Glutamatergic neuron (in vitro differentiated cells): ENCODE measurements around the gene TELO2. TPM values are rescaled to one million over a fixed set of nuclear protein-coding genes. Genes with fewer than 3 reads are reported as not detected.
"Not testable (repeated sequence)": the region's sequence is repeated elsewhere in the genome, so short reads cannot be mapped to it uniquely, and the experiment has no call there.

Experiments used
- DNase-seq: peaks from one replicate; pipeline ENCODE4 v3.0.0; 2022
- H3K27ac Mint-ChIP-seq: one replicate; pipeline ENCODE4 v1.8.0; 2020; ENCODE audit warnings: mild to moderate bottlenecking, mixed read lengths, inconsistent platforms; ENCODE audit not compliant: unreplicated experiment
- H3K27me3 Mint-ChIP-seq: one replicate; pipeline ENCODE4 v1.8.0; 2020; ENCODE audit warnings: mild to moderate bottlenecking, moderate library complexity, mixed read lengths, inconsistent platforms; ENCODE audit not compliant: unreplicated experiment
- H3K36me3 Mint-ChIP-seq: one replicate; pipeline ENCODE4 v1.8.0; 2020; ENCODE audit warnings: mild to moderate bottlenecking, mixed read lengths, inconsistent platforms; ENCODE audit not compliant: unreplicated experiment
- H3K4me1 Mint-ChIP-seq: one replicate; pipeline ENCODE4 v1.8.0; 2020; ENCODE audit warnings: mild to moderate bottlenecking, low read depth, mixed read lengths, inconsistent platforms; ENCODE audit not compliant: unreplicated experiment
- H3K4me3 Mint-ChIP-seq: one replicate; pipeline ENCODE4 v1.8.0; 2020; ENCODE audit warnings: mild to moderate bottlenecking, mixed read lengths, inconsistent platforms; ENCODE audit not compliant: unreplicated experiment
- H3K9me3 Mint-ChIP-seq: one replicate; pipeline ENCODE4 v1.8.0; 2020; ENCODE audit warnings: mild to moderate bottlenecking, moderate library complexity, mixed read lengths, inconsistent platforms; ENCODE audit not compliant: unreplicated experiment
- CTCF ChIP-seq: fragments of 200-600 bp; sonication (generic); IDR thresholded peaks from one replicate; pipeline ENCODE4 v1.5.0; 2021; ENCODE audit not compliant: partially characterized antibody, unreplicated experiment
- total RNA-seq: library from RNA; stranded (reverse); fragmentation: NEBNext Ultra II Directional; extraction: Animal tissue kit (Norgen Biotek cat#: 25700); gene quantifications from one replicate; pipeline ENCODE4 v1.2.1, GENCODE V29; 2021; ENCODE audit not compliant: unreplicated experiment

Gene TELO2
- total RNA-seq, 1 donor from 2014 or later, result 101 TPM

- no peak for DNase-seq
- Mint-ChIP-seq H3K27me3 (peaks cover 9% of the 10 kb centered on the region), H3K4me3 (no peak overlapping the region), H3K9me3 (peaks cover 8% of the 10 kb centered on the region), H3K36me3 (no peaks in the 10 kb centered on the region), H3K27ac (no peak overlapping the region), H3K4me1 (peaks cover 5% of the 10 kb centered on the region)
- TF ChIP-seq CTCF, result no peak
These were observed 16.1 kb upstream of the TELO2 start for GRCh38 chr16:1477033-1477432.

DNA sequence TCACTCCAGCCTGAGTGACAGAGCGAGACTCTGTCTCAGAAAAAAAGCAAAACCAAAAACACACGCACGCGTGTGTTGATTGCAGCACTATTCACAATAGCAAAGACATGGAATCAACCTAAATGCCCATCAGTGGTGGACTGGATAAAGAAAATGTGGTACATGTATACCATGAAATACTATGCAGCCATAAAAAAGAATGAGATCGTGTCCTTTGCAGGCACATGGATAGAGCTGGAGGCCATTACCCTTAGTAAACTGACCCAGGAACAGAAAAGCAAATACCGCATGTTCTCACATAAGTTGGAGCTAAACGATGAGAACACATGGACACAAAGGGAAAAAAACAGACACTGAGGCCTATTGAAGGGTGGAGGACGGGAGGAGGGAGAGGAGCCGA, 14.2 kb upstream of the TELO2 start:
- H3K36me3 Mint-ChIP-seq, H3K4me1 Mint-ChIP-seq, H3K9me3 Mint-ChIP-seq, H3K27ac Mint-ChIP-seq, H3K27me3 Mint-ChIP-seq, DNase-seq: not testable (repeated sequence)
- peak overlapping the region; percentile 9 for H3K4me3 Mint-ChIP-seq

DNA sequence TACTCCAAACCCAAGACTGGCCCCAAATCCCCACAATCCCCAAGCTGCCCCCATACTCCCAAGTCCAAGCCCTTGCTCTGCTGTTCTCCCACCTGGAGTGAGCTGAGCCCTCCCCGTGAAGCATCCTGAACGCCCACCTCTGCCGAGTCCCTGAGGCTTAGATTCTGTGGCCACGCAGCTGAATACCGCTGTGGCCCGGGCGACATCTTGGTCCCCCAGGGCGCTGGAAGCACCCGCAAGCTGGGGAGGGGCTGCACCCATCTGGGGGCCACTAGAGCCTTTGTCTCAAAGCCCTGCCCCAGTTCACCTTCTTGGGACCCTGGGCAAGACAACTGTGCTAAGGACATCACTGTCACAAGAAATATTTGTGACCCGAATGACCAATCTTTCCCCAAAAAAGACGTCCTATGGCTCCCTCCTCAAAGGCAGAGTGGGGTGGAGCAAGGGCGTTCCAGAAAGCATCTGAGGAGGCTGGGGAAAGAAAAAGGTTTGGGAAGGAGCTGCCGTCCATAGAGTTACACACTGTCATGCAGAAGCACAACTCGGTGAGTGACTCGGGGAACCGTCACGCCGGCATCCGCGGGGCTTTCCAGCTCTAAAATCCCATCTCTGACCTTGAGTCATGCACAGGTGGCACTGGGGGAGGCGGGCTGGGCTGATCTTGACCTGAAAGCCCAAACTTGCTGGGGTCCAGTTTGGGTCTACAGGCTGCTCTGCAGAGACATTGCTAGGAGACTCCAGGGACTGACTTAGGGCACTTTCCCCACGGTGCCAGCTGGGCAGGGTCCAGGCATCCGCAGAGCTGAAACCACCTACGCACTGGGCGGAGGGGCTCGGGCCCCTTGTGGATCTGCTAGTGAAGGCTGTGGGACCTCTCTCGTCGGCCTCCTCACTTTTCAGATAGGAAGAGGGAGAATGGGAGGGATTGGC, 11.0 kb upstream of the TELO2 start:
- peaks cover 1% of the 10 kb centered on the region for H3K9me3 Mint-ChIP-seq
- peaks cover 7% of the 10 kb centered on the region for H3K27me3 Mint-ChIP-seq

DNA sequence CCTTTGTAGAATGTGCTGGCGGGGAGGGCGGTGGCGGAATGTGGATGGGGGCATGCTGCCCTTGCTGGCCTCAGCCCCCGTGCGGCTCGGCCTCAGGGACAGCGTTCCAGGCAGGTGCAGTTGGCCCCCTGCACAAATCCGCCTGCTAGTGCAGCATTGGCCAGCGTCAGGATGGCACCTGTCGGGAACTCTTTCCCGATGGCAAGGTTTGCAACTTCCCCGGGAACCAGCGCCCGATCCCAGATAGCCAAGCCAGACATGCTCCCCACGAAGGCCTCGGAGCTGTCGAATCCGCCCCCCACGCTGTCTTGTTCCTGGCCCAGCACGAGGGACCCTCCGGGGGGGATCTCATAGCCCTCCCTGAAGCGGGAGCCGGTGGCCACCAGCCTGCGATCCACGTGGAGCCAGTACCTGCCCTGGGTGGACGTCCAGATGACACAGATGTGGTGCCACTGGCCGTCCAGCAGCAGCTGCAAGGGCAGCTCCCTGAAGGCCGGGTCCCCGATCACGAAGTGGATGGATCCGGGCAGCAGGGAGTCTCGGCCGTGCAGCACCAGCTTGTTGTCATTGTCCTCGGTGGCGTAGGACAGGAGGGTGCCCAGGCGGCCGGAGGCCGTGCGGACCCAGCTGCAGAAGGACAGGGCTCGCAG, 7.2 kb upstream of the TELO2 start:
- Mint-ChIP-seq H3K4me1 (peaks cover 5% of the 10 kb centered on the region), H3K4me3 (no peak overlapping the region), H3K9me3 (no peaks in the 10 kb centered on the region), H3K27me3 (peaks cover 5% of the 10 kb centered on the region), H3K27ac (no peak overlapping the region), H3K36me3 (no peaks in the 10 kb centered on the region)
- no peak for DNase-seq
- TF ChIP-seq CTCF, result no peak

More for the DNA sequence above, 11.0 kb upstream of the TELO2 start:
- no peak overlapping the region for H3K4me3 Mint-ChIP-seq
- no peaks in the 10 kb centered on the region for H3K36me3 Mint-ChIP-seq
- peaks cover 2% of the 10 kb centered on the region for H3K4me1 Mint-ChIP-seq
- no peak for DNase-seq
- TF ChIP-seq CTCF, result no peak
- H3K27ac Mint-ChIP-seq, result no peak overlapping the region

DNA sequence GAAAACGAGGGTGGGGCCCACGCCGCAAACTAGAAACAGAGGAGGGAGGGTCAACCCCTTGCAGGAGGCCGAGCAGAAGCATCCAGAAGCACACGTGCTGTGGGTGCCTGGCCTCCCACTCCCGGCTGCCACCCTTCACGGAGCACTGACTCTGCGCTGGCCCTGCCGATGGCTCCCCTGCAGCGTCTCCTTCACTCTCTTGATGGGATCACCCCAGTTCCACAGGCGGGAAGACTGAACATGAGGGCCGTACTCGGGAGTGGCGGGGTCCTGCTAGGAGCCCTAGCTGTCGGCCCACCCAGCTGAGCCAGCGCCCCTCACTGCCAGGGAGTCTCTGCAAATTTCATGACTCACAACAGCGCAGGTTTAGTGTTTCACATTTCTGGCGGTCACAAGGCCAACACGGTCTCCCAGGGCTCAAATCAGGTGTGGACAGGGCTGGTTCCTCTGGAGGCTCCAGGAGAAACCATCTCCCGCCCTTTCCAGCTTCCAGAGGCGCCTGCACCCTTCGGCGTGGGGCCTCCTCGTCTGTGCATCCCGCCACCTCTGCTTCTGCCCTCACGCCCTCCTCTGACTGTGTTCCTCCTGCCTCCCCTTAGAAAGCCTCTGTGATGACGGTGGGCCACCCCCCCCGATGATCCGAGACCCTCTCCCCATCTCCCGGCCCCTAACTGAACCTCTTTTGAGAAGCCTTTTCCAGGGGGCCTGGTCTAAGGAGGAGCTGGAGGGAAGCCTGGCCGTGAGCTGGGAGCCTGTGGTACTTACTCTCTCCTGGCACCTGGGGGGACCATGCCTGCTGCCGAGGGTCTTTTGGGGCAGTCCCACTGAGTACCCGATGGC, 6.4 kb upstream of the TELO2 start:
- no peaks in the 10 kb centered on the region for H3K9me3 Mint-ChIP-seq
- no peak for TF ChIP-seq CTCF
- H3K27ac Mint-ChIP-seq, result no peak overlapping the region
- H3K4me1 Mint-ChIP-seq, result peaks cover 5% of the 10 kb centered on the region
- peaks cover 5% of the 10 kb centered on the region for H3K27me3 Mint-ChIP-seq
- H3K4me3 Mint-ChIP-seq, result no peak overlapping the region
- no peaks in the 10 kb centered on the region for H3K36me3 Mint-ChIP-seq
- no peak for DNase-seq
